ENCODE measurements around the gene LSS.

DNA sequence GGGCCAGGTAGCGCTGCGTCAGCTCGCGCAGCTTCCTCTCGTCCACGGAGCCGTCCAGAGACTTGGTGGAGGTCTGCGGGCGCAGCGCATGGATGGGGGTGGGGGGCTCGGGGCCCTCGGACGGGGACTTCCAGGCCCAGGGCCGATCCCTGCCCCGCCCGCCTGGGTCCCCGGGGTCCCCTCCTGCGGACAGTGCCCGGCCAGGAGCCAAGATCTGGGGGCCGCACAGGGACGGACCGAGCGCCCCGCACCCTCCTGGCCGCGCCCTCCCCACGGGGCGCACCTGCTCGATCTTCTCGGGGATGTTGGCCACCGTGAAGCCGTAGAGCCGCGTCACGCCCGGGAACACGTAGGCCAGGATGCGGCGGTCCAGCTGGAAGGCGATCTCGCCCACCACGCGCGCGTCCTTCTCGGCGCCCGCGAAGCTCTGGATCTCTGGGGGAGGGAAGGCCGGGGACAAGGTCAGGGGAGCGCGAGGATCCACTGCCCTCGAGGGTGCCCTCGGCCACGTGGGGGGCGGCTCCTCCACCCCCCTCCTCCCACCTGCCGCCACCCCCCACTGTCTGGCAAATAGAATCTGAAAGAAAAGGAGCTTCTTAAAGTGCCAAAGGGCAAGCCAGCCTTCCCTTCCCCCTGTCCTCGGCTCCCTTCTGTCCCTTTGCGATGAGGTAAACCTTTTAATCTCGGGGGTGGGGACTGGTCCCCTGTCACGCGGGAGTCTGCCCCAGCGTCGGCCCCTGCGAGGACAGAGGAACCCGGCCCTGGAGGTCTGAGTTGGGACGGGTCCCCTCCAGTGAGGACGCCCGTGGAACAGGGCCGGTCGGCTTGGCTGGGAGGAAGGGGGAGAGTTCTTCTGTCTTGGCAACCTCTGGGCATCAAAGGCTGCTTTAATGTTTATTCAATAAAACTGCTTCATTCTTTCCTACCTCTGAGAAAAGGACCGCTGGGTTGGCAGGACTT is 66.7 kb downstream of the LSS start:
- TF ChIP-seq, protein P1, sequence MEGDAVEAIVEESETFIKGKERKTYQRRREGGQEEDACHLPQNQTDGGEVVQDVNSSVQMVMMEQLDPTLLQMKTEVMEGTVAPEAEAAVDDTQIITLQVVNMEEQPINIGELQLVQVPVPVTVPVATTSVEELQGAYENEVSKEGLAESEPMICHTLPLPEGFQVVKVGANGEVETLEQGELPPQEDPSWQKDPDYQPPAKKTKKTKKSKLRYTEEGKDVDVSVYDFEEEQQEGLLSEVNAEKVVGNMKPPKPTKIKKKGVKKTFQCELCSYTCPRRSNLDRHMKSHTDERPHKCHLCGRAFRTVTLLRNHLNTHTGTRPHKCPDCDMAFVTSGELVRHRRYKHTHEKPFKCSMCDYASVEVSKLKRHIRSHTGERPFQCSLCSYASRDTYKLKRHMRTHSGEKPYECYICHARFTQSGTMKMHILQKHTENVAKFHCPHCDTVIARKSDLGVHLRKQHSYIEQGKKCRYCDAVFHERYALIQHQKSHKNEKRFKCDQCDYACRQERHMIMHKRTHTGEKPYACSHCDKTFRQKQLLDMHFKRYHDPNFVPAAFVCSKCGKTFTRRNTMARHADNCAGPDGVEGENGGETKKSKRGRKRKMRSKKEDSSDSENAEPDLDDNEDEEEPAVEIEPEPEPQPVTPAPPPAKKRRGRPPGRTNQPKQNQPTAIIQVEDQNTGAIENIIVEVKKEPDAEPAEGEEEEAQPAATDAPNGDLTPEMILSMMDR (IDR thresholded peaks at IDR 0.05): no peak
- TF ChIP-seq POLR2AphosphoS5 (IDR thresholded peaks at IDR 0.05) (no peak), POLR2A (IDR thresholded peaks at IDR 0.05) (no peak), EP300 (IDR thresholded peaks at IDR 0.05) (no peak)
